OCI-LY1 (cell line): ENCODE results near the gene WFDC11.

Experiments
- H2AFZ ChIP-seq: fragments of 200-600 bp; sonication (generic), shearing (Covaris generic); 2 replicates; pipeline ENCODE4 v1.6.0; 2014; ENCODE audit warnings: antibody characterized with exemption, mild to moderate bottlenecking, low read length
- H3F3A ChIP-seq: fragments of 200-600 bp; sonication (generic), shearing (Covaris generic); 2 replicates; pipeline ENCODE4 v1.6.0; 2014; ENCODE audit warnings: mild to moderate bottlenecking, antibody characterized with exemption, low read length, moderate library complexity; ENCODE audit not compliant: insufficient read depth
- H3K27ac ChIP-seq: fragments of 200-600 bp; sonication (generic); 2 replicates; pipeline ENCODE4 v1.5.1; 2014; ENCODE audit warnings: low read length, mixed run types, mild to moderate bottlenecking, low read depth; ENCODE audit not compliant: poor library complexity, severe bottlenecking
- H3K27me3 ChIP-seq: fragments of 200-600 bp; sonication (generic); 2 replicates; pipeline ENCODE4 v1.6.0; 2014; ENCODE audit warnings: antibody characterized with exemption, mild to moderate bottlenecking, low read length, moderate library complexity; ENCODE audit not compliant: insufficient read depth
- H3K36me3 ChIP-seq: fragments of 200-600 bp; sonication (generic); 2 replicates; pipeline ENCODE4 v1.6.1; 2014; ENCODE audit warnings: mild to moderate bottlenecking, antibody characterized with exemption, low read length, moderate library complexity, mixed read lengths; ENCODE audit not compliant: insufficient read depth
- H3K4me1 ChIP-seq: fragments of 200-600 bp; sonication (generic); 2 replicates; pipeline ENCODE4 v1.5.1; 2014; ENCODE audit warnings: mild to moderate bottlenecking, low read length, moderate library complexity; ENCODE audit not compliant: insufficient read depth, severe bottlenecking
- H3K4me2 ChIP-seq: fragments of 200-600 bp; sonication (generic), shearing (Covaris generic); 2 replicates; pipeline ENCODE4 v1.6.1; 2014; ENCODE audit warnings: low read length
- H3K4me3 ChIP-seq: fragments of 200-600 bp; sonication (generic); 2 replicates; pipeline ENCODE4 v1.5.1; 2014; ENCODE audit warnings: low read length, low read depth, mild to moderate bottlenecking, mixed read lengths; ENCODE audit not compliant: poor library complexity, severe bottlenecking
- H3K79me2 ChIP-seq: fragments of 200-600 bp; shearing (Covaris generic); 2 replicates; pipeline ENCODE4 v1.6.1; 2016; ENCODE audit warnings: mixed run types, low read length, mixed read lengths; ENCODE audit not compliant: insufficient read depth
- H3K9ac ChIP-seq: fragments of 200-600 bp; sonication (generic), shearing (Covaris generic); 2 replicates; pipeline ENCODE4 v1.6.1; 2014; ENCODE audit warnings: mild to moderate bottlenecking, low read length, mixed read lengths
- H3K9me2 ChIP-seq: fragments of 200-600 bp; sonication (generic), shearing (Covaris generic); 2 replicates; pipeline ENCODE4 v1.6.1; 2014; ENCODE audit warnings: low read depth, mild to moderate bottlenecking, low read length, mixed read lengths
- H3K9me3 ChIP-seq: fragments of 200-600 bp; shearing (Covaris generic); 2 replicates; pipeline ENCODE4 v1.6.1; 2014; ENCODE audit warnings: low read length, mixed read lengths
- H4K20me1 ChIP-seq: fragments of 200-600 bp; sonication (generic), shearing (Covaris generic); 2 replicates; pipeline ENCODE4 v1.6.0; 2016; ENCODE audit warnings: mild to moderate bottlenecking, low read length; ENCODE audit not compliant: insufficient read depth
- EZH2 ChIP-seq: fragments of 200-600 bp; sonication (generic), shearing (Covaris generic); IDR thresholded peaks from 2 replicates; pipeline ENCODE4 v1.8.0; 2017; ENCODE audit warnings: borderline replicate concordance, mixed run types, mild to moderate bottlenecking, antibody characterized with exemption, low read length, moderate library complexity, mixed read lengths
- TF ChIP-seq, protein P1 (sequence below): fragments of 200-600 bp; sonication (generic), shearing (Covaris generic); IDR thresholded peaks from 2 replicates; pipeline ENCODE4 v1.5.1; 2017; ENCODE audit warnings: mild to moderate bottlenecking, antibody characterized with exemption, low read length, moderate library complexity, mixed read lengths

The WFDC11 gene

DNA sequence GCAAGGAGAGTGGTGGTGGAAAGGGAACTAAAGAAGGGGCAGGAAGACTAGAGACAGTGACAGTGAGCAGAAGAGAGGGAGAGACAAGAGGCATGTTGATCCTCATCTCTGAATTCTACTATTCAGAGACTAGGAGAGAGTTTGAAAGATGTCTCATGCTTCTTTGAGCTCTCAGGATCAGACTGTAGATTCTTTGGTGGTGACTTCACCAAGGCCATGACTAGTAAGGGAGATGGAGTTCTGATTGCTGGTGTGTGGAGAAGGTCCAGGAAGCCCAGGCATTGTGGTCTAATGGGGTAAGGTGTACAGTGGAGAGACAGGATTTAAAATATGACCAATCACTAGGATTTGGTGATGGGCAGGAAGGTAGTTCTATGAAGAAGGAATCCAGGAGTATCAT is 39.7 kb downstream of the WFDC11 start:
- no peak overlapping the region for H2AFZ ChIP-seq
- H3K4me3 ChIP-seq = no peak overlapping the region
- no peak overlapping the region for H3K4me2 ChIP-seq
- TF ChIP-seq, protein P1, sequence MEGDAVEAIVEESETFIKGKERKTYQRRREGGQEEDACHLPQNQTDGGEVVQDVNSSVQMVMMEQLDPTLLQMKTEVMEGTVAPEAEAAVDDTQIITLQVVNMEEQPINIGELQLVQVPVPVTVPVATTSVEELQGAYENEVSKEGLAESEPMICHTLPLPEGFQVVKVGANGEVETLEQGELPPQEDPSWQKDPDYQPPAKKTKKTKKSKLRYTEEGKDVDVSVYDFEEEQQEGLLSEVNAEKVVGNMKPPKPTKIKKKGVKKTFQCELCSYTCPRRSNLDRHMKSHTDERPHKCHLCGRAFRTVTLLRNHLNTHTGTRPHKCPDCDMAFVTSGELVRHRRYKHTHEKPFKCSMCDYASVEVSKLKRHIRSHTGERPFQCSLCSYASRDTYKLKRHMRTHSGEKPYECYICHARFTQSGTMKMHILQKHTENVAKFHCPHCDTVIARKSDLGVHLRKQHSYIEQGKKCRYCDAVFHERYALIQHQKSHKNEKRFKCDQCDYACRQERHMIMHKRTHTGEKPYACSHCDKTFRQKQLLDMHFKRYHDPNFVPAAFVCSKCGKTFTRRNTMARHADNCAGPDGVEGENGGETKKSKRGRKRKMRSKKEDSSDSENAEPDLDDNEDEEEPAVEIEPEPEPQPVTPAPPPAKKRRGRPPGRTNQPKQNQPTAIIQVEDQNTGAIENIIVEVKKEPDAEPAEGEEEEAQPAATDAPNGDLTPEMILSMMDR = no peak
- TF ChIP-seq EZH2 = no peak
- no peaks in the 10 kb centered on the region for H3K79me2 ChIP-seq
- H3K9me2 ChIP-seq = no peaks in the 10 kb centered on the region
- H4K20me1 ChIP-seq = no peaks in the 10 kb centered on the region
- no peaks in the 10 kb centered on the region for H3K9me3 ChIP-seq
- H3K36me3 ChIP-seq = no peaks in the 10 kb centered on the region
- no peak overlapping the region for H3K27ac ChIP-seq
- no peak overlapping the region for H3K9ac ChIP-seq
- H3F3A ChIP-seq = no peaks in the 10 kb centered on the region
- no peaks in the 10 kb centered on the region for H3K4me1 ChIP-seq
- no peaks in the 10 kb centered on the region for H3K27me3 ChIP-seq

DNA sequence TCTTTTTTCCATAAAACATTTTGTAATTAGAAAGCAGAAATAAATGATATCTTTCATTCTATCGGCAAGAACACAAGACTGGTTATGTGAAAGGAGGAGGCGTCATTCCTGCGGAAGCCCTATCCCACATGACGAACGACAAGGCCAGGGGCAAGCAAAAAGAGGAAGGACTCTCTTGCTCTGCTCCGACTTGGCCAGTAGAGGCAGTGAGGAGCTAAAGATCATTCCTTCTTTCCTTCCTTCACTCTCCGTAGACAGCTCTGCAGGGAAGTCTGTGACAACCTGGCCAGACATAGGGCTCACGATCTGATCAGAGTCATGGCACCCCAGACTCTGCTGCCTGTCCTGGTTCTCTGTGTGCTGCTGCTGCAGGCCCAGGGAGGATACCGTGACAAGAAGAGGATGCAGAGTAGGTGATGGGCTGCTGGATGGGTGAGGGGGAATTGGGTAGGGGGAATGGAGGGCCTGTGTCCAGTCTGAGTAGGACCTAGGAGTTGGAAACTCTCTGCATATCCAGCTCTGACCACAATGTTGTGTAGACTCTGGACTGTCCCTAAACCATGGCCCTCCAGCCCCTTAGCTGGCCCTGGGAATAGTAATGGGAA is 40.4 kb downstream of the WFDC11 start, which contains the start of gene WFDC10A:
Gene WFDC10A, plus strand, starts transcription at position 244 of the 605 bp plus-strand sequence. Its CDS starts 75 bp downstream, at position 319.
- no peak within 1 kb of the TSS for H3K4me3 ChIP-seq
- H3K4me2 ChIP-seq = no peak within 1 kb of the TSS
- no peaks in the 10 kb centered on the region for H3F3A ChIP-seq
- H4K20me1 ChIP-seq = no peaks in the 10 kb centered on the region
- no peaks in the 10 kb centered on the region for H3K4me1 ChIP-seq
- no peaks in the 10 kb centered on the region for H3K9me3 ChIP-seq
- no peaks in the 10 kb centered on the region for H3K27me3 ChIP-seq
- no peak within 1 kb of the TSS for H3K27ac ChIP-seq
- H2AFZ ChIP-seq = no peak within 1 kb of the TSS
- no peak for TF ChIP-seq EZH2
- TF ChIP-seq, protein P1 = peak; percentile 65
- H3K9me2 ChIP-seq = no peaks in the 10 kb centered on the region
- H3K9ac ChIP-seq = no peak within 1 kb of the TSS
- no peaks in the 10 kb centered on the region for H3K36me3 ChIP-seq
- no peaks in the 10 kb centered on the region for H3K79me2 ChIP-seq

DNA sequence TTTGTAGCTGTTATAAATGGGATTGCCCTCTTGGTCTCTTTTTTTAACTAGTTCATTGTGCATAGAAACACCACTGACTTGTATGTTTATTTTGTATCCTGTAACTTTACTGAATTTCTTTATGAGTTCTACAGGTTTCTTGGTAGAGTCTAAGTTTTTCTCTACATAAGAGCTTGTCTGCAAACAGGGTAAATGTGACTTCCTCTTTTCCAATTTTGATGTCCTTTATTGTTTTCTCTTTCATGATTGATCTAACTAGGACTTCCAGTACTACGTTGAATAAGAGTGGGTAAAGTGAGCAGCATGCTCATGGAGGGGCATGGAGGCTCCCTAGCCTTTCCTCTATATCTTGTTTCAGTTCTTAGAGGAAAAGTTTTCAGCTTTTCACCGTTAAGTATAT is 43.5 kb downstream of the WFDC11 start:
- no peaks in the 10 kb centered on the region for H4K20me1 ChIP-seq
- H3K27ac ChIP-seq = no peak overlapping the region
- no peak overlapping the region for H3K9ac ChIP-seq
- no peak for TF ChIP-seq EZH2
- TF ChIP-seq, protein P1 = no peak
- H3K36me3 ChIP-seq = no peaks in the 10 kb centered on the region
- no peak overlapping the region for H3K4me2 ChIP-seq
- H3K27me3 ChIP-seq = no peaks in the 10 kb centered on the region
- H2AFZ ChIP-seq = no peak overlapping the region
- H3K4me3 ChIP-seq = no peak overlapping the region
- no peaks in the 10 kb centered on the region for H3F3A ChIP-seq
- no peaks in the 10 kb centered on the region for H3K4me1 ChIP-seq
- H3K79me2 ChIP-seq = no peaks in the 10 kb centered on the region
- H3K9me3 ChIP-seq = no peaks in the 10 kb centered on the region
- no peaks in the 10 kb centered on the region for H3K9me2 ChIP-seq
